IMR-90 (cell line): ENCODE measurements around the gene NLRC5. TPM values are rescaled to one million over a fixed set of nuclear protein-coding genes. Genes with fewer than 3 reads are reported as not detected.

ENCODE experiments used
- ATAC-seq: fragments of 200-7000 bp; cut with Tn5 transposase; 2 replicates; pipeline ENCODE4 v1.9.1; 2020; ENCODE audit warnings: low read depth, mild to moderate bottlenecking, moderate library complexity
- BruUV-seq: library from RNA; stranded (reverse); fragments of 400-500 nt; replicated peaks from 2 replicates; lab custom pipeline; 2021; lab: Mats Ljungman, UMichigan
- CTCF ChIA-PET: fragments of 300-600 bp; formaldehyde crosslinking; extraction: SDS; loops from one replicate; lab custom pipeline; 2021; ENCODE audit warnings: antibody characterized with exemption; lab: Yijun Ruan, JAX
- POLR2A ChIA-PET: fragments of 300-600 bp; sonication (Branson Sonifier 250); formaldehyde crosslinking; loops from one replicate; lab custom pipeline; 2022; ENCODE audit warnings: antibody characterized with exemption; ENCODE audit not compliant: unreplicated experiment; lab: Charles Lee
- DNase-seq: peaks from one replicate; pipeline ENCODE4 v3.0.0; 2013
- H2AFZ ChIP-seq: replicated peaks from 2 replicates; pipeline ENCODE3; 2013; ENCODE audit warnings: low read length, mild to moderate bottlenecking; ENCODE audit not compliant: poor library complexity
- H2AK5ac ChIP-seq: 2 replicates; pipeline ENCODE4 v1.6.1; 2013; ENCODE audit warnings: low read depth, low read length, inconsistent platforms
- H2AK9ac ChIP-seq: replicated peaks from 2 replicates; pipeline ENCODE3; 2013; ENCODE audit warnings: mild to moderate bottlenecking, low read depth, low read length, moderate library complexity; ENCODE audit not compliant: poor library complexity
- H2BK120ac ChIP-seq: 2 replicates; pipeline ENCODE4 v1.6.1; 2013; ENCODE audit warnings: low read depth, low read length, inconsistent platforms
- H2BK15ac ChIP-seq: 3 replicates; pipeline ENCODE4 v1.6.1; 2013; ENCODE audit warnings: low read depth, low read length, inconsistent platforms
- H2BK20ac ChIP-seq: 2 replicates; pipeline ENCODE4 v1.6.1; 2013; ENCODE audit warnings: low read depth, mild to moderate bottlenecking, inconsistent platforms, low read length, moderate library complexity
- H2BK5ac ChIP-seq: 2 replicates; pipeline ENCODE4 v1.6.1; 2013; ENCODE audit warnings: mild to moderate bottlenecking, low read depth, low read length, inconsistent platforms; ENCODE audit not compliant: poor library complexity, severe bottlenecking
- H3K14ac ChIP-seq: replicated peaks from 2 replicates; pipeline ENCODE4 v1.6.1; 2013; ENCODE audit warnings: low read depth, low read length, inconsistent platforms
- H3K18ac ChIP-seq: 2 replicates; pipeline ENCODE4 v1.6.1; 2013; ENCODE audit warnings: low read depth, low read length, control low read depth
- H3K23ac ChIP-seq: 2 replicates; pipeline ENCODE4 v1.6.1; 2013; ENCODE audit warnings: low read depth, low read length, inconsistent platforms
- H3K27ac ChIP-seq: 2 replicates; pipeline ENCODE4 v1.5.1; 2013; ENCODE audit warnings: mild to moderate bottlenecking, control low read depth, low read length; ENCODE audit not compliant: insufficient read depth
- H3K27me3 ChIP-seq: 2 replicates; pipeline ENCODE4 v1.6.1; 2013; ENCODE audit warnings: low read length; ENCODE audit not compliant: control insufficient read depth, insufficient read depth
- H3K36me3 ChIP-seq: 2 replicates; pipeline ENCODE4 v1.6.1; 2013; ENCODE audit warnings: low read length, mixed read lengths; ENCODE audit not compliant: control insufficient read depth, insufficient read depth
- H3K4ac ChIP-seq: 2 replicates; pipeline ENCODE4 v1.6.1; 2013; ENCODE audit warnings: low read depth, low read length, inconsistent platforms
- H3K4me1 ChIP-seq: 2 replicates; pipeline ENCODE4 v1.6.1; 2013; ENCODE audit warnings: low read length, mixed read lengths; ENCODE audit not compliant: control insufficient read depth, insufficient read depth
- H3K4me2 ChIP-seq: 2 replicates; pipeline ENCODE4 v1.6.1; 2013; ENCODE audit warnings: low read depth, mild to moderate bottlenecking, control low read depth, low read length, moderate library complexity
- H3K4me3 ChIP-seq: 2 replicates; pipeline ENCODE4 v1.5.1; 2013; ENCODE audit warnings: low read depth, mild to moderate bottlenecking, control low read depth, low read length, moderate library complexity; ENCODE audit not compliant: insufficient read depth
- H3K56ac ChIP-seq: 2 replicates; pipeline ENCODE4 v1.6.1; 2013; ENCODE audit warnings: low read length, inconsistent platforms; ENCODE audit not compliant: insufficient read depth; ENCODE audit errors: extremely low read depth
- H3K79me1 ChIP-seq, 2 experiments: 2 replicates each; pipeline ENCODE4 v1.6.1; 2013; ENCODE audit warnings: low read length in 2 of 2, inconsistent platforms in 1 of 2, low read depth in 1 of 2
- H3K9ac ChIP-seq: 2 replicates; pipeline ENCODE4 v1.6.1; 2013; ENCODE audit warnings: low read depth, low read length, control low read depth
- H3K9me1 ChIP-seq: 2 replicates; pipeline ENCODE4 v1.6.1; 2013; ENCODE audit warnings: low read length, inconsistent platforms; ENCODE audit not compliant: insufficient read depth
- H3K9me3 ChIP-seq: 2 replicates; pipeline ENCODE4 v1.6.1; 2013; ENCODE audit warnings: low read length; ENCODE audit not compliant: control insufficient read depth, insufficient read depth
- H4K20me1 ChIP-seq: 2 replicates; pipeline ENCODE4 v1.6.1; 2013; ENCODE audit warnings: low read length, inconsistent platforms; ENCODE audit not compliant: insufficient read depth
- H4K5ac ChIP-seq: 2 replicates; pipeline ENCODE4 v1.6.1; 2013; ENCODE audit warnings: mild to moderate bottlenecking, low read depth, low read length, control low read depth
- H4K8ac ChIP-seq, 2 experiments: 2 replicates each; pipeline ENCODE4 v1.6.1; 2013; ENCODE audit warnings: low read depth in 2 of 2, low read length in 2 of 2, control low read depth in 1 of 2, inconsistent platforms in 1 of 2
- H4K91ac ChIP-seq: 2 replicates; pipeline ENCODE4 v1.6.1; 2013; ENCODE audit warnings: low read depth, low read length, inconsistent platforms; ENCODE audit not compliant: insufficient read depth
- RCOR1 ChIP-seq: IDR thresholded peaks from 2 replicates; pipeline ENCODE4 v1.6.1; 2012; ENCODE audit warnings: mild to moderate bottlenecking, low read length, improper control_type of control experiment; ENCODE audit not compliant: insufficient replicate concordance
- WGBS, 2 experiments: methylation state at CpG; one replicate each; pipeline versions ENCODE4 v1.1.5 to v1.1.7; 2013; ENCODE audit warnings: missing lambda C conversion rate in 2 of 2; ENCODE audit not compliant: insufficient read length in 1 of 2; ENCODE audit errors: extremely low coverage in 2 of 2; 5-methylcytosine and 5-hydroxymethylcytosine counted together
- dilution Hi-C: fragments of 300-500 bp; cut with HindIII; formaldehyde crosslinking; loops from one replicate; pipeline ENCODE4 v1.14.3; 2018; ENCODE audit warnings: low sequenced_read_pairs; ENCODE audit not compliant: unreplicated experiment
- in situ Hi-C: fragments of 300-500 bp; cut with MboI; formaldehyde crosslinking; loops from 3 replicates; pipeline ENCODE4 v1.14.3; 2019; ENCODE audit warnings: low sequenced_read_pairs, inconsistent platforms, mixed read lengths
- intact Hi-C: fragments of 100-400 bp; cut with micrococcal nuclease; formaldehyde crosslinking; loops from 2 replicates; pipeline ENCODE4 v1.10.0; 2022
- polyA plus RNA-seq, 3 experiments: library from polyadenylated mRNA; depleted of rRNA; stranded (reverse); fragments of >200 nt; gene quantifications; 2 replicates each; pipeline ENCODE4 v1.2.3, GENCODE V29; 2012; ENCODE audit warnings: low replicate concordance in 1 of 3
- total RNA-seq: library from RNA; depleted of rRNA; stranded (reverse); fragments of >200 nt; gene quantifications from 2 replicates; pipeline ENCODE4 v1.2.3, GENCODE V29; 2012

The NLRC5 gene
- total and polyA plus RNA-seq, 2 of the 4 experiments (the other 2 are of a cell fraction), result 9.1 to 14.9 TPM

DNA sequence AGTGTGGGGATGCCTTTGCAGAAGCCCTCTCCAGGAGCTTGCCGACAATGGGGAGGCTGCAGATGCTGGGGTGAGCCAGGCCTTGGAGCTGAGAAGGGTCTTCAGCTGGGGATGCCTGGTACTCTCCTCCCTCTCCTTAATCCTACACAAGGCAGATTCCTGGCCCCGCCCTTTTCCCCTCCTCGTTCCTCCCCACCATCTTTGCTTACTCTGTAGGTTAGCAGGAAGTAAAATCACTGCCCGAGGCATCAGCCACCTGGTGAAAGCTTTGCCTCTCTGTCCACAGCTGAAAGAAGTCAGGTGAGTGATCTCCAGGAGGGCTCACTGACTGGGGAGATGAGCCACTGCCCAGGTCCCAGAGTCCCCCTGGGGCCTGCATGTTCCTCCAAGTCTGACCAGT is 38.7 kb downstream of the NLRC5 start:
- peaks cover 12% of the 10 kb centered on the region; the same call in 1 of the 2 replicates for H3K36me3 ChIP-seq

More for the DNA sequence above, 38.7 kb downstream of the NLRC5 start:
- H3K27ac ChIP-seq, result no peak overlapping the region
- H2AK9ac ChIP-seq, result no peak overlapping the region
- H3K4me3 ChIP-seq, result no peak overlapping the region
- H4K20me1 ChIP-seq, result peaks cover 4% of the 10 kb centered on the region; the same call in 1 of the 2 replicates
- H3K14ac ChIP-seq, result no peak overlapping the region
- no TSS peak for BruUV-seq
- no peak overlapping the region for H2AFZ ChIP-seq
- in situ Hi-C loops, result no loop called here
- WGBS, 2 experiments, result no CpG with 5 or more reads among the region's 4 CpGs
- dilution Hi-C loops, result no loop called here
- no peak overlapping the region; the same call in 1 of the 2 replicates for H3K4ac ChIP-seq
- no peak overlapping the region for H3K18ac ChIP-seq
- H2BK120ac ChIP-seq, result no peak overlapping the region
- H3K9me1 ChIP-seq, result peaks cover 21% of the 10 kb centered on the region
- H3K23ac ChIP-seq, result no peak overlapping the region
- H3K4me1 ChIP-seq, result 0 out of 2 replicates have a peak, but pooled peaks cover 2% of the 10 kb centered on the region
- H2BK20ac ChIP-seq, result no peak overlapping the region
- DNase-seq (no peak), ATAC-seq (no peak; the same call in 1 of the 2 replicates)
- H3K4me2 ChIP-seq, result no peak overlapping the region
- H3K9me3 ChIP-seq, result no peaks in the 10 kb centered on the region
- intact Hi-C loops, result no loop called here
- ChIA-PET POLR2A (no interaction called here), CTCF (no interaction called here)
- H2BK5ac ChIP-seq, result no peak overlapping the region
- no peak overlapping the region for H4K91ac ChIP-seq
- no peak overlapping the region for H3K56ac ChIP-seq
- TF ChIP-seq RCOR1, result no peak
- no peak overlapping the region for H2BK15ac ChIP-seq
- H3K9ac ChIP-seq, result no peak overlapping the region
- H3K27me3 ChIP-seq, result no peaks in the 10 kb centered on the region
- no peak overlapping the region for H4K8ac ChIP-seq
- no peaks in the 10 kb centered on the region for H3K79me1 ChIP-seq
- no peak overlapping the region for H2AK5ac ChIP-seq
- H4K5ac ChIP-seq, result no peak overlapping the region
